ENCODE results near the gene TNNI3K. TPM values are rescaled to one million over a fixed set of nuclear protein-coding genes. Genes with fewer than 3 reads are reported as not detected.

TNNI3K gene
- total RNA-seq, 1 donor from 2014 or later: not detected

GRCh38 chr1:74470936-74471335 is 235.7 kb downstream of the TNNI3K start:
- no peak for DNase-seq (ENCODE audit: extremely low spot score, unreplicated experiment)
- H3K9me3 Mint-ChIP-seq (ENCODE audit: unreplicated experiment): no peaks in the 10 kb centered on the region
- no peak for TF ChIP-seq CTCF (IDR thresholded peaks at IDR 0.05)
- no peak overlapping the region for H3K4me3 Mint-ChIP-seq (ENCODE audit: unreplicated experiment)
- H3K36me3 Mint-ChIP-seq (ENCODE audit: unreplicated experiment): no peaks in the 10 kb centered on the region
- H3K27ac Mint-ChIP-seq (ENCODE audit: unreplicated experiment): no peak overlapping the region
- peaks cover 20% of the 10 kb centered on the region for H3K27me3 Mint-ChIP-seq (ENCODE audit: unreplicated experiment)
- no peaks in the 10 kb centered on the region for H3K4me1 Mint-ChIP-seq (ENCODE audit: unreplicated experiment)

GRCh38 chr1:74471470-74471869 is 236.3 kb downstream of the TNNI3K start:
- Mint-ChIP-seq H3K4me3 (ENCODE audit: unreplicated experiment) (no peak overlapping the region), H3K27ac (ENCODE audit: unreplicated experiment) (no peak overlapping the region), H3K36me3 (ENCODE audit: unreplicated experiment) (no peaks in the 10 kb centered on the region), H3K9me3 (ENCODE audit: unreplicated experiment) (no peaks in the 10 kb centered on the region), H3K27me3 (ENCODE audit: unreplicated experiment) (peaks cover 21% of the 10 kb centered on the region), H3K4me1 (ENCODE audit: unreplicated experiment) (no peaks in the 10 kb centered on the region)
- DNase-seq (ENCODE audit: extremely low spot score, unreplicated experiment): no peak
- no peak for TF ChIP-seq CTCF (IDR thresholded peaks at IDR 0.05)

- Mint-ChIP-seq H3K4me3 (ENCODE audit: unreplicated experiment) (no peak overlapping the region), H3K27me3 (ENCODE audit: unreplicated experiment) (peaks cover 18% of the 10 kb centered on the region), H3K9me3 (ENCODE audit: unreplicated experiment) (no peaks in the 10 kb centered on the region), H3K36me3 (ENCODE audit: unreplicated experiment) (no peaks in the 10 kb centered on the region), H3K4me1 (ENCODE audit: unreplicated experiment) (no peaks in the 10 kb centered on the region), H3K27ac (ENCODE audit: unreplicated experiment) (no peak overlapping the region)
- TF ChIP-seq CTCF (IDR thresholded peaks at IDR 0.05): no peak
- no peak for DNase-seq (ENCODE audit: extremely low spot score, unreplicated experiment)
Observed at GRCh38 chr1:74474585-74474984, 239.4 kb downstream of the TNNI3K start.

- no peak overlapping the region for H3K27ac Mint-ChIP-seq (ENCODE audit: unreplicated experiment)
- TF ChIP-seq CTCF (IDR thresholded peaks at IDR 0.05): no peak
- no peaks in the 10 kb centered on the region for H3K9me3 Mint-ChIP-seq (ENCODE audit: unreplicated experiment)
- H3K4me1 Mint-ChIP-seq (ENCODE audit: unreplicated experiment): no peaks in the 10 kb centered on the region
- peaks cover 7% of the 10 kb centered on the region for H3K27me3 Mint-ChIP-seq (ENCODE audit: unreplicated experiment)
- DNase-seq (ENCODE audit: extremely low spot score, unreplicated experiment): no peak
- no peaks in the 10 kb centered on the region for H3K36me3 Mint-ChIP-seq (ENCODE audit: unreplicated experiment)
- H3K4me3 Mint-ChIP-seq (ENCODE audit: unreplicated experiment): no peak overlapping the region
Observed at GRCh38 chr1:74478979-74479378, 243.8 kb downstream of the TNNI3K start.

- no peak for TF ChIP-seq CTCF (IDR thresholded peaks at IDR 0.05)
- Mint-ChIP-seq H3K9me3 (ENCODE audit: unreplicated experiment) (no peaks in the 10 kb centered on the region), H3K36me3 (ENCODE audit: unreplicated experiment) (no peaks in the 10 kb centered on the region)
Observed at GRCh38 chr1:74480068-74480467, 244.9 kb downstream of the TNNI3K start.

More at GRCh38 chr1:74480068-74480467, 244.9 kb downstream of the TNNI3K start:
- H3K4me1 Mint-ChIP-seq (ENCODE audit: unreplicated experiment): no peaks in the 10 kb centered on the region
- DNase-seq (ENCODE audit: extremely low spot score, unreplicated experiment): no peak
- H3K27ac Mint-ChIP-seq (ENCODE audit: unreplicated experiment): no peak overlapping the region
- peaks cover 9% of the 10 kb centered on the region for H3K27me3 Mint-ChIP-seq (ENCODE audit: unreplicated experiment)
- H3K4me3 Mint-ChIP-seq (ENCODE audit: unreplicated experiment): no peak overlapping the region

Measured in osteocyte (in vitro differentiated cells).